Brain microvascular endothelial cell (primary cell): ENCODE measurements around the gene C4orf36.
A peak's percentile ranks its signal among the peaks of the same experiment; 100 is the strongest.

Source experiments
- DNase-seq: peaks from one replicate; pipeline ENCODE4 v3.0.0-alpha.2; 2020
- H3K27ac ChIP-seq: fragments of 250-450 bp; sonication (Bioruptor Pico); 2 replicates; pipeline ENCODE4 v1.5.1; 2020; ENCODE audit warnings: mild to moderate bottlenecking, moderate library complexity
- H3K27me3 ChIP-seq: fragments of 250-450 bp; sonication (Bioruptor Pico); replicated peaks from 2 replicates; pipeline ENCODE4 v1.5.1; 2020; ENCODE audit warnings: mild to moderate bottlenecking
- H3K36me3 ChIP-seq: fragments of 250-450 bp; sonication (Bioruptor Pico); replicated peaks from 2 replicates; pipeline ENCODE4 v1.5.1; 2020; ENCODE audit warnings: mild to moderate bottlenecking
- H3K4me3 ChIP-seq: 2 replicates; pipeline ENCODE4 v1.5.1; 2011; ENCODE audit warnings: low read depth, mild to moderate bottlenecking, control low read depth, low read length, moderate library complexity
- CTCF ChIP-seq: IDR thresholded peaks from 2 replicates; pipeline ENCODE4 v1.5.1; 2011; ENCODE audit warnings: low read depth, mild to moderate bottlenecking, moderate library complexity, low read length, control low read depth, inconsistent platforms; ENCODE audit errors: missing control alignments
- in situ Hi-C: cut with HindIII; loops from 2 replicates; pipeline ENCODE4 v1.10.0; 2017; ENCODE audit warnings: low sequenced_read_pairs, low pct_ligation_motif_present

C4orf36 gene

GRCh38 chr4:86856896-86857295, 35.3 kb downstream of the C4orf36 start:
- no peak for TF ChIP-seq CTCF
- no peak for DNase-seq
- Histone ChIP-seq H3K36me3 (no peaks in the 10 kb centered on the region), H3K4me3 (no peak overlapping the region), H3K27ac (no peak overlapping the region), H3K27me3 (no peaks in the 10 kb centered on the region)
- in situ Hi-C loops = no loop called here

- peak; percentile 44 for DNase-seq
- TF ChIP-seq CTCF = no peak
- Histone ChIP-seq H3K27ac (no peak overlapping the region), H3K4me3 (no peak overlapping the region), H3K27me3 (no peaks in the 10 kb centered on the region), H3K36me3 (no peaks in the 10 kb centered on the region)
- in situ Hi-C loops = no loop called here
Measured at GRCh38 chr4:86855572-86855971, 36.6 kb downstream of the C4orf36 start.

GRCh38 chr4:86853209-86853608, 39.0 kb downstream of the C4orf36 start:
- no peak for DNase-seq
- no peak for TF ChIP-seq CTCF
- in situ Hi-C loops = no loop called here
- H3K36me3 ChIP-seq = no peaks in the 10 kb centered on the region
- H3K27me3 ChIP-seq = no peaks in the 10 kb centered on the region
- no peak overlapping the region for H3K27ac ChIP-seq
- no peak overlapping the region for H3K4me3 ChIP-seq

- in situ Hi-C loops = no loop called here
- no peak for DNase-seq
- no peaks in the 10 kb centered on the region for H3K36me3 ChIP-seq
- TF ChIP-seq CTCF = no peak
- no peaks in the 10 kb centered on the region for H3K27me3 ChIP-seq
- no peak within 1 kb of the TSS for H3K27ac ChIP-seq
- no peak within 1 kb of the TSS for H3K4me3 ChIP-seq
Measured at GRCh38 chr4:86848732-86849619, 43.2 kb downstream of the C4orf36 start, which contains the start of gene SLC10A6. TSS of gene SLC10A6 (minus strand) at chr4:86849384. CDS start at chr4:86849115, 269 bp downstream.

- DNase-seq = no peak
- in situ Hi-C loops = no loop called here
- no peak overlapping the region for H3K27ac ChIP-seq
- H3K4me3 ChIP-seq = no peak overlapping the region
- TF ChIP-seq CTCF = no peak
- H3K36me3 ChIP-seq = no peaks in the 10 kb centered on the region
- no peaks in the 10 kb centered on the region for H3K27me3 ChIP-seq
Measured at GRCh38 chr4:86848136-86848535, 44.1 kb downstream of the C4orf36 start.
